Activated CD4-positive, CD25-positive, alpha-beta regulatory T cell treated with anti-CD3 and anti-CD28 coated beads, Interleukin-2, amount 50 U/mL, for 72 hours (primary cell): ENCODE data around the gene GABARAP.

Source experiments
- DNase-seq: peaks from one replicate; pipeline ENCODE4 v3.0.0; 2021

Gene GABARAP

GRCh38 chr17:7204828-7205461, 37.3 kb downstream of the GABARAP start:
- DNase-seq, result peak; percentile 87

DNA sequence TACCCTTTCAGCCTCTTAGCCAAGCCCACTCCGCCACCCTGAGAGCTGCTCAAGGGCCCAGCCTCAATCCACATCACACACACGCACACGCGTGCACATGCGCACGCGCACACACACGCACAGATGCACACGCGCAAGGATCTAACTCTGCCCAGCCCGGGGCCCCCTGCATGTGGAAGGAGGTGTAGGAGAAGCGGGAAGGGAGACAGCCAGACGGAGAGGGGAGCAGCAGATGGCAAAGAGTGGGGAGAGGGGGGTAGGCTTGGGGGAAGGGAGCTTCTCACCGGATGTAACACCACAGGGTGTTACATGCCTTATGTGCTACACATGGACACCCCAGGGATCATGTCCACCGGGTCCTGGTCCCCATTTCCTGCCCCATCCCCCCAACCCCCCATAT, 37.9 kb downstream of the GABARAP start:
- DNase-seq, result no peak

- no peak for DNase-seq
Measured at GRCh38 chr17:7203391-7203790, 38.9 kb downstream of the GABARAP start.

DNA sequence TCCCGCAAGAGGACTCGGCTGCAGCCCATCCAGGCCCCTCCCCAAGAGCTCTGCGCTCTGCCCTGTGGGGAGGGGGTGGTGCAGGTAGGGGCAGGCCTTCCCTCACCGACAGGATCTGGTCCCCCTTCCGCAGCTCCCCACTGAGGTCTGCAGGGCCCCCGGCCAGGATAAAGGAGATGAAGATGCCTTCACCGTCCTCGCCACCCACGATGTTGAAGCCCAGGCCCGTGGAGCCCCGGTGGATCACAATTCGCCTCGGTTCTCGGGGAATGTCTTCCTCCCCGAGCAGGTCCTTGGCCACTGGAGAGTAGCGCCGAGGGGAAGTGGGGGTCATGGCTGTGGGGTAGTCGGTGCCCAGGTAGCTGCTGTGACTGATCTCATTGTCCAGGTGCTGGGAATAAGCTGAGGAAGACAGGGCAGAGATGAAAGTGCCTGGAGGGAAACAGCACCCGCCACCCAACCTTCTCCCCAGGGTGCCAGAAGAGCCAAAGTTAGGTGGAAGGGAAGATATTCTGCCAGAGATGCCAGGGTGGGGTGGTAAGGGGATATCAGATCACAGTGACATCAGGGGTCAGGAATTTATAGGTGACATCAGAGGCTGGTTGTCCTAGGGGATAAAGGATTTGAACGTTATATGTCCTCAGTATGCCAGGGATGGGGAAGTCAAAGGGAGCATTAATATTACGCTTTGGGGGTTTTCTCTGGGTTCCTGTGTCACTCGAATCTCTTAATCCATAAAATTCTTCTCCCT, 45.4 kb downstream of the GABARAP start:
- no peak for DNase-seq

GRCh38 chr17:7195971-7196370, 46.3 kb downstream of the GABARAP start:
- no peak for DNase-seq

GRCh38 chr17:7192271-7192937, 49.8 kb downstream of the GABARAP start:
- no peak for DNase-seq

DNA sequence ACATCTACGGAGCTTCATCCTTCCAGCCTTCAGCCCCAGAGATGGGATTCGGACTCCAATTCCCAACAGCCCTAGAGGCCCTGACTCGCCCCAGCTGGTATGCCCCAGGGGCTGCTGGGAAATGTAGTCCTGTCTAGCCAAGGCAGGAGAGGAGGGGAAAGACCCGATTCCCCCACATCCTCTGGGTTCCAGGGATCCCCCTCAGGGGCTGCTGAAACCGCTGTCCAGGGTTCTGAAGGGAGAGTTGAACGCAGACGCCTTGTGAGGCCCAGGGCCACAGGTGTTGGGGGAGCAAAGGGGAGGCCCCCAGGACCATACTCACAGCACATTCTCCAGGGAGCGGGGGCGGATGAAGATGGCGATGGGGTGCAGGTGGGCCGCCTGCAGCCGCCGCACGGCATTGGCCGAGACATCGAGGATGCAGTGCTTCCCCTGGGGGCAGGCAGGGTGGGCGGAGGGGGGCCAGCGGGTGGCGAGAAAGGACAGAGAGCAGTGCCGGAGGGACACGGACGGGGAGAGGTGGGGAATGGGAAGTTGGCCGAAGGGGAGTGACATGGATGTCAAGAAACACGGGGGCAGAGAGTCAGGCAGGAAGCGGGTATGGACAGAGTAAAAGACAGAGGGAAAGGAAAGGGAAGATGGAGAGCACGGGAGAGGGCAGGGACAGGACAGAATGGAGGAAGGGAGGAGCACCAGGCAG, 50.5 kb downstream of the GABARAP start:
- no peak for DNase-seq

DNA sequence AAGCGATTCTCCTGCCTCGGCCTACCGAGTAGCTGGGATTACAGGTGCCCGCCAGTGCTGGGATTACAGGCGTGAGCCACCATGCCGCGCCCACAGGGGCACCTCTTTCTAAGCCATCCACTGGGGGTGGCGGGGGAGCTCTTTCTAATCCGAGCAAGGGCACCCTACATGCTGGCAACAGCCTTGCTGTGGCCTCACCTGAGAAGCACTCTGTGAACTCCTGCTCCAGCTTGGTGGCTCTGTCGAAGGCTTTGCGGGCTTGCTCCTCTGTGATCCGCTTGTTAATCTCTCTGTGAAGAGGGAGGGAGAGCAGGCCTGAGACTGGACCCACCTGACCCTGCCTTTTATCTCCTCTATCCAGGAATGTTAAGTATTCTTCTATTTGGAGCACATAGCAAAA, 51.2 kb downstream of the GABARAP start:
- no peak for DNase-seq

GRCh38 chr17:7190276-7190917, 51.9 kb downstream of the GABARAP start:
- DNase-seq, result no peak
